ENCODE measurements around the gene RAB41. TPM values are rescaled to one million over a fixed set of nuclear protein-coding genes. Genes with fewer than 3 reads are reported as not detected.

Gene RAB41
- total RNA-seq, 1 experiment from 2014 or later: not detected

- TF ChIP-seq FOXK1 (CRISPR knock-in tag; IDR thresholded peaks at IDR 0.05): no peak
- no peak for TF ChIP-seq TEAD4 (CRISPR knock-in tag; IDR thresholded peaks at IDR 0.05)
- TF ChIP-seq MLX (CRISPR knock-in tag; IDR thresholded peaks at IDR 0.05): no peak
- no peak for TF ChIP-seq IRF1 (CRISPR knock-in tag; IDR thresholded peaks at IDR 0.05)
- TF ChIP-seq PRDM15 (CRISPR knock-in tag; IDR thresholded peaks at IDR 0.05): no peak
- no peak for TF ChIP-seq EMX1 (CRISPR knock-in tag; IDR thresholded peaks at IDR 0.05)
- no peak for TF ChIP-seq ZNF263 (CRISPR knock-in tag; IDR thresholded peaks at IDR 0.05; ENCODE audit: low read depth)
- no peak for TF ChIP-seq ZSCAN18 (CRISPR knock-in tag; IDR thresholded peaks at IDR 0.05)
- TF ChIP-seq E2F5 (CRISPR knock-in tag; IDR thresholded peaks at IDR 0.05): no peak
- no peak for TF ChIP-seq SMAD4 (CRISPR knock-in tag; IDR thresholded peaks at IDR 0.05)
Measured at GRCh38 chrX:70293621-70294020, 11.6 kb downstream of the RAB41 start (continued).

GRCh38 chrX:70301716-70302115 is 19.7 kb downstream of the RAB41 start:
- POLR2A ChIA-PET: no interaction called here
- Mint-ChIP-seq H3K36me3 (peaks cover 53% of the 10 kb centered on the region), H3K9me3 (no peaks in the 10 kb centered on the region), H3K27ac (no peak overlapping the region), H3K27me3 (ENCODE audit: low read depth) (no peaks in the 10 kb centered on the region), H3K4me1 (no peaks in the 10 kb centered on the region), H3K4me3 (no peak overlapping the region)
- ATAC-seq (no peak), DNase-seq (ENCODE audit: low spot score) (no peak)
- TF ChIP-seq ZNF416 (CRISPR knock-in tag; IDR thresholded peaks at IDR 0.05) (no peak), ZMAT4 (CRISPR knock-in tag; IDR thresholded peaks at IDR 0.05) (no peak), ARID4B (CRISPR knock-in tag; IDR thresholded peaks at IDR 0.05; ENCODE audit: borderline replicate concordance) (no peak)
- CTCF ChIA-PET: no interaction called here

Measured in WTC11 (cell line).